Testis (tissue), 2 donors: ENCODE results near the gene HSD17B11.
"Not testable (repeated sequence)": the region's sequence is repeated elsewhere in the genome, so short reads cannot be mapped to it uniquely, and the experiment has no call there.

ENCODE experiments used
- CTCF ChIP-seq, 3 experiments: fragments of 450-650 bp in 2 of 3; fragments of 200-600 bp in 1 of 3; sonication (generic) in 1 of 3; IDR thresholded peaks; one replicate each; pipeline ENCODE4 v1.5.1; 2016 to 2019; ENCODE audit warnings: antibody characterized with exemption in 3 of 3, mild to moderate bottlenecking in 2 of 3, moderate library complexity in 1 of 3
- POLR2A ChIP-seq: fragments of 450-650 bp; IDR thresholded peaks from one replicate; pipeline ENCODE4 v1.6.1; 2017; ENCODE audit warnings: antibody characterized with exemption, mild to moderate bottlenecking, moderate library complexity

GRCh38 chr4:87395851-87396250, 4.9 kb upstream of the HSD17B11 start:
- TF ChIP-seq CTCF (IDR thresholded peaks at IDR 0.05); POLR2A: not testable (repeated sequence)
